ENCODE data around the gene HMGXB3. TPM values are rescaled to one million over a fixed set of nuclear protein-coding genes. Genes with fewer than 3 reads are reported as not detected.
"Not testable (repeated sequence)": the region's sequence is repeated elsewhere in the genome, so short reads cannot be mapped to it uniquely, and the experiment has no call there.

HMGXB3 gene
- polyA plus RNA-seq, 1 donor = 51.3 TPM

- no peak for DNase-seq
Measured at GRCh38 chr5:150068472-150068871, 67.9 kb downstream of the HMGXB3 start.

- DNase-seq = no peak
Measured at GRCh38 chr5:150068961-150069645, 68.6 kb downstream of the HMGXB3 start.

GRCh38 chr5:150069672-150070627 is 69.4 kb downstream of the HMGXB3 start:
- DNase-seq = no peak

- no peak for DNase-seq
Measured at GRCh38 chr5:150070821-150071220, 70.3 kb downstream of the HMGXB3 start.

GRCh38 chr5:150073086-150073625 is 72.6 kb downstream of the HMGXB3 start:
- no peak for DNase-seq

GRCh38 chr5:150073677-150074076 is 73.1 kb downstream of the HMGXB3 start:
- no peak for DNase-seq

GRCh38 chr5:150075233-150075632 is 74.7 kb downstream of the HMGXB3 start:
- no peak for DNase-seq

- no peak for DNase-seq
Measured at GRCh38 chr5:150075806-150076205, 75.3 kb downstream of the HMGXB3 start.

GRCh38 chr5:150077060-150077459 is 76.5 kb downstream of the HMGXB3 start:
- DNase-seq = no peak

GRCh38 chr5:150077996-150078801 is 77.7 kb downstream of the HMGXB3 start:
- DNase-seq = no peak

GRCh38 chr5:150078802-150079689 is 78.5 kb downstream of the HMGXB3 start:
- no peak for DNase-seq

- no peak for DNase-seq
Measured at GRCh38 chr5:150079909-150080461, 79.4 kb downstream of the HMGXB3 start.

- no peak for DNase-seq
Measured at GRCh38 chr5:150080696-150081435, 80.3 kb downstream of the HMGXB3 start.

- DNase-seq = peak; percentile 45
Measured at GRCh38 chr5:150081541-150082283, 81.2 kb downstream of the HMGXB3 start.

GRCh38 chr5:150082374-150082773 is 81.8 kb downstream of the HMGXB3 start:
- no peak for DNase-seq

GRCh38 chr5:150082889-150083288 is 82.3 kb downstream of the HMGXB3 start:
- no peak for DNase-seq

GRCh38 chr5:150084754-150085153 is 84.2 kb downstream of the HMGXB3 start:
- not testable (repeated sequence) for DNase-seq

- DNase-seq = no peak
Measured at GRCh38 chr5:150085191-150085912, 84.8 kb downstream of the HMGXB3 start.

Measured in left kidney (tissue), 2 donors.